ENCODE data around the gene CSTF1.

Gene CSTF1

DNA sequence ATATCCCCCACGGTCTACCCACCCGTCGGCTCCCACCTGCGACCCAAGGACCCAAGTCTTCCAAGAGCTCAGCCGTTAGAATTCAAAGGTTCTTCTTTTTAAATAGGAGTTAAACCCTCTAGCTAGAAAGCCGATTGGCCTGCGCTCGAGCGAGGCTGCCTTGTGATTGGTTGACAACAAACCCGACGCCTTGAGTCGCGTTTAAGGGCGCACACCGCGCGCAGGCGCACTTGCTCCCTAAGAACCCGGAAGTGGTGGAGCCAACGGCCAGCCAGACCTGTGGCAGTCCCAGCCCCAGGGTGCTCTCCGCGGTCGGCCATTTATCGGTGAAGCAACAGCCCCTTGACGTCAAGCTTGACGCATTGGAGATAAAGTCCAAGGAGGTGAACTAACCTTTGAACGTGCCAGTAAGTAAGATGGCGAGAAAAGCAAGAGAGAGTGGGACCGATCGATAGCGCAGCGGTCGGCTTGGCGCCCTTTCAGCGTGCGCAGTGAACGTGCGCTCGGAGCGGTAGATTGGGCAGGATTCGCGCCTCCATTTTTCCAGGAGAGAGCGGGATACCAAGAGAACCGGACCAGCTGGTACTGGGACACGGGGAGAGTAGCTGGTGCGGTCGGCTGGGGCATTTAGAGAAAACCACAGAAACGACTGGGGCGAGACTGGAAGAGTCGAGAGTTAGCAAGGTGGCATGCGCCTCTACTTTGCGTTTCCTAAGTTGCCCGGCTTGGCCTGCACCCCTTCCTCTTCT, at the start of gene CSTF1, which contains the start of gene AURKA:
Gene CSTF1, plus strand, starts transcription at position 514 of the 749 bp plus-strand sequence. CDS start 2,908 bp downstream, outside the sequence.
Gene AURKA, minus strand, starts transcription at position 84 of the 749 bp plus-strand sequence. CDS start 4,018 bp downstream, outside the sequence.
- peak; percentile 94 for DNase-seq

DNA sequence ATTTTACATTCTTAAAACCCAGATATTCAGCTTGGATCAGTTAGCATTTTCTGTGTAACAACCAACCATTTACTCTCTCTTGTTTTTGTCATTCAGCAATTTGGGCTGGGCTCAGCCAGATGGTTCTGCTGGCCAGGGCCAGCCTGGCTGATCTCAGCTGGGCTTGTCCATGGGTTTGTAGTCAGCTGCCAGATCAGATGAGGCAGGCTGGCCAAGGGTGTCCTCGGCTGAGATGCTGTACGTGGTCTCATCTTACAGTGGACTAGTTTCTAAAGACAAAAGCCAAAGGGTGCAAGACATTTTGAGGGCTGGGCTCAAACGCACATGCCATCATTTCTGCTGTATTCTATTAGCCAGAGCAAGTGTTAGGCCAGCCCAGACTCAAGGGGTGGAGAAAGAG, 49.7 kb upstream of the CSTF1 start:
- DNase-seq, result no peak

DNA sequence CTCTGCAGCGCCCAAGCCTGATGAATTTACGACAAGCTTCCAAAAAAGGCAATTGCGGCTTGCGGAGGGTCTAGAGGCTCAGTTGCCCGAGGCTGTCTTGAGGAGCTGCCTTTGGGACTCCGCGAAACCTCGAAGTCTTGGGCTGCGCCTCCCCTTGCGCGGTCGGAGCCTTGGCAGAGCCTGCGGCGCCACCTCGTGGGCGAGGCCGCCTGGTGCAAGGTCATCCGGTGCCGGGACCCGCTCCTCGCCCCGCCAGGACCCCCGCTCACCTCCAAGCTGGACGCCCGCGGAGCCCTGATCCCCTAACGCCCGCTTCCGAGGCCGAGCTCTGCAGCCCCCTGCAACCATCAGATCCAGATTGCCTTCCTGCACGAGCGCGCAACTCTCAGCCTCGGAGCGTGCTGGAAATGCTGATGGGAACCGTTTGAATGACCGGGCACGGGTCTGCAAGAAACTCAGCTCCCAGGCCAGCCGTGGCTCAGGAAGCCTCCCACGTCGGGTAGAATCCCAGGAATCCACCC, 48.5 kb upstream of the CSTF1 start:
- no peak for DNase-seq

GRCh38 chr20:56345911-56346310, 46.5 kb upstream of the CSTF1 start:
- no peak for DNase-seq

- no peak for DNase-seq
These were observed 44.7 kb upstream of the CSTF1 start for GRCh38 chr20:56347628-56348304.

GRCh38 chr20:56348305-56348693, 44.1 kb upstream of the CSTF1 start:
- DNase-seq, result no peak

- no peak for DNase-seq
These were observed 43.7 kb upstream of the CSTF1 start for GRCh38 chr20:56348746-56349145.

GRCh38 chr20:56350842-56351241, 41.6 kb upstream of the CSTF1 start:
- no peak for DNase-seq

DNA sequence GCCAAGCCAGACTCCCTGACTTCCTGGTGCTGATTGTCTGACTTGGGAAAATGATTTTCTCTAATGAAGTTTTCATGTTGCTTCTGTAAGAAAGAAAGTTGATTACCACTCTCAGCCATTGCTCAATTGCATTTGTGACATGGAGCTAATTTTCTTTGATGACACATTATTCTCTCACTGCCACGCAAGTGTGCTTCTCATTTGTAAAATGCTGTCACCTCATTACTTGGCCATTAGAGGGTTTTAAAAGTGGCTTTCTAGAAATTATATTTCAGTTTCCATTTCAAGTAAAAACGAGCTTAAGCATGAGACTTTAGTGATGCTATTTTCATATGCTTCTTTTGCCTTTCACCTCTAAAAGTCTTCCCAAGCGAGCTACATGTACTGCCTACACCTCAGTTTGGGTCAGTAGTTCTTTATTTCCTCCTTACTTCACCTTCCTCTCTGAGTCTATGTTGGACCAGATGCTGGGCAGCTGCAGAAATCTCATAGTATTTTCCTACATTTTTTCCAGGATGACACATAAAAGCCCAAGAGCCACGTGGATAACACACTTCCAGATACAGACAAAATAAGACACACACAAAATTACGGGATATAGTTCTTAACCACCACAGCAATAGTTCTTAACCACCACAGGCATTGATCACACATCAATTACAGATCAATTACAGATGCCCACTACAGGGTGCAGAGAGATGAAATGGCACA, 39.9 kb upstream of the CSTF1 start:
- no peak for DNase-seq

DNA sequence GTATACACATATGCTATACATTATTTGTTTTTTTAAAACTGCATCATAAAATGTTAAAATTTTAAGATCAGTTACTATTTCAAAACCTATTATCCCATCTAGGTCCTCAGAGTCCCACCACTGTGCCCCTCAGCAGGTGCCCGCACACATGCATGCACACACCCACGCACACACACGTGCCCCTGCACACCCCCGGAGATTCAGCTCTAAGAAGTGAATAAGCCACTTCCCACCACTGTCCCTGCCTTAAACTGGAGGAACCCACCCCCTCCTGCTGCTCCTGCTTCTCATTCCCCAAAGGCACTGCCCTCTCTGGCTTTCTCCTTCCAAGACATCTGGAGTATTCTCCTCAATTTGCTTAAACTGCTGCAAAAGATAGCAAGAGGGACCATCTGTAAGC, 39.1 kb upstream of the CSTF1 start:
- no peak for DNase-seq

DNA sequence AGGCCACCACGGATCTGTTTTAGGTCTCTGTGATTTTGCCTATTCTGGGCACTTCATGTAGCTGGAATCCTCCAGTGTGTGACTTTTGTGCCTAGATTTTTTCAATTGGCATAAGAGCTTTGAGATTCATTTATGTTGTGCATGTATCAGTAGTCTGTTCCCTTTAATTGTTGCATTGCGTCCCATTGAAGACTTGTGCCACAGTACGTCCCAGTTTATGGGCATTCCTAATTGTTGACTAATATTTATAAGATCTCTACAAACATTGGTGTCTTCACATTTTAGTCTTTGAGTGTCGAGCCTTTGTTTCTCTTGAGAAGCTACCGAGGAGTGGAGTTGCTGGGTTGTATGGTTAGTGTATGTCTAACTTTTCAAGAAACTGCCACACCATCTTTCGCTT, 34.4 kb upstream of the CSTF1 start:
- no peak for DNase-seq

DNA sequence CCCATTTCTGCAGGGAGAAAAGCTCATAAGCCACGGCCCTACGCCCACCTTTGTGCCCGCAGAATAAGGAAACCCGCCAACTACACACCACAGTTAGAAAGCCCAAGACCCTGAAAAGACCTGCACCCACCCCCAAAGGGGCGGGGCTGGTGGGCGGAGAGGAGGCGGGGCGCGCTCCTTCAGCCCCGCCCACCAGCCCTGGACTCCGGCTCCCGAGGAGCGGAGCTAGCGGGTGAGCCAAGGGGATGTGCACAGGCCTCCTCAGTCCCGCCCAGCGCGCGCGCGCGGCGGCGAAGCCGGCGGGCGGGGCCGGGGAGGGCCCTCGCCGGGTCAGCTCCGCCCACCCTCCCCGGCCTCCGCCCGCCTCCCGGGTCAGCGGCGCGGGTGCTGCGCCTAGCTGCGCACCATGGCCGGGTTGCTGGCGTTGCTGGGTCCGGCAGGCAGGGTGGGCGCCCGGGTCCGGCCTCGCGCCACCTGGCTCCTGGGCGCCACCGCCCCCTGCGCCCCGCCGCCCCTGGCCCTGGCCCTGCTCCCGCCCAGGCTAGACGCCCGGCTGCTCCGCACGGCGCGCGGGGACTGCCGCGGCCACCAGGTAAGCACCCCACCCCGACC, 33.7 kb upstream of the CSTF1 start, which contains the start of gene FAM210B:
Gene FAM210B, plus strand, starts transcription at position 375 of the 612 bp plus-strand sequence. Its CDS starts 32 bp downstream, at position 407.
- peak; percentile 35 for DNase-seq

GRCh38 chr20:56359212-56360132, 33.0 kb upstream of the CSTF1 start:
- no peak for DNase-seq

DNA sequence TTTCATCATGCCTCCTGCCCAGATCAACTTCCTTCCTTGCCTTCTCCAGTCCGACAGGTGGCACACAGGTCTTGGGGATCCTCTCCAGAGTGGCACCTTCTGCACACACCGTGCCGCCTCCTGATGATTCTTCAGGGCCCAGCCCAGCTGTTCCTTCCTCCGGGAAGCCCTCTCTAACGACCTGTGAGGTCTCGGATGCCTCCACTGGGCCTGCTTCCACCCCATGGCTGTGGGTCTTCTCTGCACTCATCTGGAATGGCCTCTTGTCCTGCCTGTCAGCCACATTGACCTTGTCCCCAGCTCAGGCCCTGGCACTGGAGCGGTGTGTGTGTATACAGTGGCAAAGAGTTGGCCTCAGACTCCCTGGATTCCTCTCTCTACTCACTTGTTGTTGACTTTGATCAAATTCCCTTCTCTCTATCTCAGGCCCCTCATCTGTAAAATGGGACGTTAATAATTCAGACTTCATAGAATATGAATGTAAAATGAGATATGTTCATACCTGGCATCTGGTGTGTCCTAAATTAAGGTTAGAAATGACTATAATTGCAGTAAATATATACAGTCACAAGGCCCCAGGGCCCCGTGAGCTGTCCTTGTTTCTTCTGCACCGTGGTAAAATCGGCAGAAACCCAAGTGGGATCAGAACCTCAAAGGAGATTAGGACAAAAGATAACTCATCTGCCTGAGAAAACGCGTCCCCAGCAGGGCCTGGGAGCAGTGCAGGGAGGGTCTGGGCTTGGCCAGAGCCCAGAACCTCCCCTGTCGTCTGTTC, 32.1 kb upstream of the CSTF1 start:
- DNase-seq, result no peak

DNA sequence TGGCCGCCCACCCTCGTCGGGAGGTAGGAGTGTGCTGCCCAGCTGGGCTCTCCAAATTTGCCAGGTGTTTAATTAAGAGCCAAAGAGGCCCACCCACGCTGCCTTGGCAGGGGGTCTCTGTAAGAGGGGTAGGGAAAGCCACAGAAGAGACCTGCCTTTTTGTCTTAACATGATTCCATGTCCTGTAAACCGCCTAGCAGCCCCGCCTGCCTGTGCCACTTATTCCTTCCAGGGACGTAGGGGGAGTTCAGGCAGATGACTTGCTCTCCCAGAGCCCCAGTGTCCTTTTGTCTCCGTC, 31.6 kb upstream of the CSTF1 start:
- DNase-seq, result no peak

- DNase-seq, result no peak
These were observed 30.5 kb upstream of the CSTF1 start for GRCh38 chr20:56361900-56362299.

DNA sequence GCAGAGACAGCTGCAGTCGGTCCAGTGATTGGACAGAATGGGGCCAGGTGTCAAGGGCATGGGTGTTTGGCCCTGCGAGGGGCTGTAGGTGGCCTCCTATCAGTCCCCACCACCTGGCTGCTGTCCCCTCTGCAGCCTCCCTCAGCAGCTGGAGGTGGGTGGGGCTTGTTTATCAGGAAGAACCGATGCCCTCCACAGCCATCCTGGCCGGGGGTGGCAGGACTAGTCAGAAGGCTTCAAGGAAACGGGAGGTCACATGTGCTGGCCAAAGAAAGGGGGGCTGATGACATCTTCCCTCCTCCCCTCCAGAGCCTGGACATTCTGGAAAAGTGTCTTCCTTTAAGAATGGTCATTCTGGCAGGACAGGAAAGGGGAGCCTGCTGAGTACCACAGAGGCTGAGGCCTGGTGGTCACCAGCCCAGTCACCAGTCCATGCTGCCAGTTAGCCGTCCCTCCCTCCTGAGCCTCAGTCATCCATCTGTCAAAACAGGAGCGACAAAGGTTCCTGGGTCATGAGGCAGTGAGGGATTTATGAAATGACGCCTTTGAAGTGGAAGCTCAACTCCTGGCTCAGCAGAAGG, 29.5 kb upstream of the CSTF1 start:
- no peak for DNase-seq

GRCh38 chr20:56363491-56363890, 29.0 kb upstream of the CSTF1 start:
- no peak for DNase-seq

DNA sequence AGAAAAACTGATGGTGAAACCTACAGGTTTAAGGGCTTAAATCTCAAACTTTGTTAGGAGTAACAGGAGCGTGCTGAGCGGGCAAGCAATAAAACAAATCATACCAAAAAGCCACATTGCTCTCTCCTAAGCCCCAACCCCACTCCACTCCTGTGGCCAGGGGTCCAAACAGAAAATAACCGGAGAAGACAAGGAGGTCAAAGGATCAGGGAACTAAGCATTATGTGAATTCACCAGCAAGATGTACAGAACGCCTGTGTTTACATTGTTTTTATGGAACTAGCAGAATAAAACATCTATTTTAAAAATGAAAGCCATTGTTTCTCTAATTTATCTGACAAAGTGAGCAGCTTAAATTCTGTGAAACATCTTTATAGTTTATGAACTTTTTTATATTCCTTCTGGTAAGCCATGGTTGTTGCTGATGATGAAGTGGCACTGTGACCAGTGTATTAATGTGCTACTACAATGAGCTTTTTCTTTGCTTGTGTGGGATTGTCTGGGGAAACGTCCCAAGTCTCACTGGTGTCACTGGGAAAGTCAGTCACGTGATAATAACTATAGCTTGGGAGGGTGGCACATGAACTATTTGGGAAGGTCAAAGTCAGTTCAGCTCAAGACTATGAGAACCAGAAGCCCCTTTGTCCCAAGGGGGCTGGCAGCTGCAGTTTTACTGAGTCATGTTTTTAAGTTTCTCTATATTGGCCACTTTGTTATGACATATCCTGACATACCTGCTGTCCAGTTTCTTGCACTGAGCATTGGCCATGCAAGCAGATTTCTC, 23.9 kb upstream of the CSTF1 start:
- DNase-seq, result no peak

GRCh38 chr20:56369179-56369578, 23.3 kb upstream of the CSTF1 start:
- DNase-seq, result no peak

All from NCI-H1694 (cell line).